ENCODE measurements around the gene RNU5B-1.
"Not testable (repeated sequence)": the region's sequence is repeated elsewhere in the genome, so short reads cannot be mapped to it uniquely, and the experiment has no call there.

RNU5B-1 gene

GRCh38 chr15:65337436-65338070 lies 33.1 kb downstream of the RNU5B-1 start:
- no peak for DNase-seq (ENCODE audit: low spot score in 2 of 2)
- Mint-ChIP-seq H3K27me3 (peaks cover 35% of the 10 kb centered on the region), H3K4me1 (peaks cover 29% of the 10 kb centered on the region), H3K36me3 (peaks cover 2% of the 10 kb centered on the region), H3K27ac (no peak overlapping the region), H3K9me3 (no peaks in the 10 kb centered on the region), H3K4me3 (peak overlapping the region; percentile 63)
- no peak for ATAC-seq (ENCODE audit: low read depth)

GRCh38 chr15:65338366-65338765 lies 33.9 kb downstream of the RNU5B-1 start:
- ATAC-seq (ENCODE audit: low read depth) (no peak), DNase-seq (ENCODE audit: low spot score in 2 of 2) (no peak)
- peaks cover 36% of the 10 kb centered on the region for H3K27me3 Mint-ChIP-seq
- no peaks in the 10 kb centered on the region for H3K9me3 Mint-ChIP-seq
- H3K27ac Mint-ChIP-seq: no peak overlapping the region
- H3K4me3 Mint-ChIP-seq: no peak overlapping the region
- H3K4me1 Mint-ChIP-seq: peaks cover 29% of the 10 kb centered on the region
- peaks cover 2% of the 10 kb centered on the region for H3K36me3 Mint-ChIP-seq

DNA sequence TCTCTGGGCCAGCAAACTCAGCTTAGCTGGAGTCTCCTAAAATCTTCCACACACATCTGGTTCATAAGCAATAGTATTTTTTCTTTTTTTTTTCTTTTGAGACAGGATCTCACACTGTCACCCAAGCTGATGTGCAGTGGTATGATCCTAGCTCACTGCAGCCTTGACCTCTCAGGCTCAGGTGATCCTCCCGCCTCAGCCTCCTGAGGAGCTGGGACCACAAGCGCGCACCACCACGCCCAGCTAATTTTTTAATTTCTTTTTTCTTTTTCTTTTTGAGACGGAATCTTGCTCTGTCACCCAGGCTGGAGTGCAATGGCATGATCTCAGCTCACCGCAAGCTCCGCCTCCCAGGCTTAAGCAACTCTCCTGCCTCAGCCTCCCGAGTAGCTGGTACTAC lies 34.3 kb downstream of the RNU5B-1 start:
- H3K4me1 Mint-ChIP-seq: peaks cover 29% of the 10 kb centered on the region
- no peaks in the 10 kb centered on the region for H3K9me3 Mint-ChIP-seq
- peaks cover 2% of the 10 kb centered on the region for H3K36me3 Mint-ChIP-seq
- ATAC-seq (ENCODE audit: low read depth): no peak
- no peak overlapping the region for H3K4me3 Mint-ChIP-seq
- no peak overlapping the region for H3K27ac Mint-ChIP-seq
- DNase-seq (ENCODE audit: low spot score in 2 of 2): no peak
- H3K27me3 Mint-ChIP-seq: peaks cover 37% of the 10 kb centered on the region

DNA sequence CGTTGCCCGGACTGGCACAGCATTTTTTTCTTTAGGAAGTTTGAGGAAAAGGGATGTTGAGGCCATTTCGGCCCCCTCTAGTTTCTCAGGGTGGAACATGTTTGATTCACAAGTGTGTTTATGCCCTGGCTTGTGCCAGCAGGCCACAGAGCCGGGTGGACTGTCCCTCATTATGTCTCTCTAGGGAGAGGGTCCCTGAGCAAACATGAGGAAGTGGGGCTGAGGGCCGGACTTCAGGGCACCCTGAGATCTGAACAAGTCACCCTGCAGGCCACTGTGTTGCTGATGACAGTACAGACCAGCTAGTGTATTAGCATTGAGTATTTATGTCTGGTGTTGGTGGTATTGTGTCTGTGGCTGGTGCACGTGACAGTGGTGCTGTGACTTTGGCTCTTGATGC lies 34.9 kb downstream of the RNU5B-1 start:
- no peaks in the 10 kb centered on the region for H3K9me3 Mint-ChIP-seq
- no peak overlapping the region for H3K4me3 Mint-ChIP-seq
- peaks cover 2% of the 10 kb centered on the region for H3K36me3 Mint-ChIP-seq
- H3K27ac Mint-ChIP-seq: no peak overlapping the region
- ATAC-seq (ENCODE audit: low read depth) (no peak), DNase-seq (ENCODE audit: low spot score in 2 of 2) (no peak)
- peaks cover 35% of the 10 kb centered on the region for H3K27me3 Mint-ChIP-seq
- H3K4me1 Mint-ChIP-seq: peaks cover 29% of the 10 kb centered on the region

- peaks cover 2% of the 10 kb centered on the region for H3K36me3 Mint-ChIP-seq
- no peaks in the 10 kb centered on the region for H3K9me3 Mint-ChIP-seq
- no peak overlapping the region for H3K27ac Mint-ChIP-seq
- H3K27me3 Mint-ChIP-seq: peaks cover 35% of the 10 kb centered on the region
- no peak overlapping the region for H3K4me3 Mint-ChIP-seq
- peaks cover 27% of the 10 kb centered on the region for H3K4me1 Mint-ChIP-seq
- ATAC-seq (ENCODE audit: low read depth) (no peak), DNase-seq (ENCODE audit: low spot score in 2 of 2) (no peak)
Measured at GRCh38 chr15:65339920-65340319, 35.4 kb downstream of the RNU5B-1 start.

DNA sequence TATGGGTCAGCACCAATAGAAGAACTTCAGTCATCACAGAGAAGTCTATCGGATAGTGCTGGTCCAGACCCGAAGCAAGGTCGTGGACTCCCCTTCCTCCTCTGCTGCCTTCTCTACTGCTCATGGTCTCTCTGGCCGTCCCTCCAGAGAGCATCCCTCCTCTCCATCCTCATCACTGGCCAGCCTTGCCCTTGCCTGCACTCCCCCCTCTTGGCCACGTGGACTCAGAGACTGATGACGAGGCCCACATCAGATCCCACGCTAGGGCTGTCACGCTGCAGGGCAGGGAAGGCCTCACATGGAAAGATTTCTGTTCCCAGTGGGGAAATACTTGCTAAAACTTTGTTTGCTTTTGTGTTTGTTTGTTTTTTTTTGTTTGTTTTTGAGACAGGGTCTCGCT lies 38.0 kb downstream of the RNU5B-1 start:
- DNase-seq (ENCODE audit: low spot score in 2 of 2) (no peak), ATAC-seq (ENCODE audit: low read depth) (no peak)
- H3K27ac Mint-ChIP-seq: no peak overlapping the region
- H3K27me3 Mint-ChIP-seq: peaks cover 38% of the 10 kb centered on the region
- H3K4me1 Mint-ChIP-seq: peaks cover 15% of the 10 kb centered on the region
- H3K36me3 Mint-ChIP-seq: peaks cover 2% of the 10 kb centered on the region
- H3K9me3 Mint-ChIP-seq: no peaks in the 10 kb centered on the region
- no peak overlapping the region for H3K4me3 Mint-ChIP-seq

DNA sequence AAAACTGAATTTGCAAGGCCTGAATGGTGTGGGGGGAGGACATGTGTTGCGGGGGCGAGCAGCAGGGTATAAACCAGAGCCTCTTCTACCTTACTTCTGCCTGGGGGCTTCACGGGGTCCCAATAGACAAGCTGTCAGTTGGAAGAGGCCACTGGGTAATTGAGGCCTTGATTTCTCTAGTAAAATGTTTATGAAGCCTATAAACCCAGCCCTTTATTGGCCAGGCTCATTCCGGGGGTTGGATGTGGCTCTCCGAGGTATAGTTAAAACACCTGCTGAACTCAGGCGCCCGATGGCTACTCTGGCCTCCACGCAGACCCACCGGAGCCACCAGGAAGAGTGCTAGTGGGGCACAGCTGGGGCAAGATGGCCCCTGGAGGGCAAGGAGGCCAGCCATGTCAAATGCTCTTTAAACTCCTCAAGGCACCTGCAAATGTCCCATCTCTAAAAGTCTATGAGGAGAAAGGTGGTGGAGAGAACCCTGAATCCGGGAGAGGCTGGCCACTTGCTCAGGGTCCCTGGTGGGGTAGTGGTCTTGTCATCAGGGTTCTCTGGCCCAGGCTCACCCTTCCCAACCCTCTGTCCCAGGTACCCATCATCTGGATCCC lies 39.0 kb downstream of the RNU5B-1 start:
- DNase-seq (ENCODE audit: low spot score in 2 of 2): no peak
- H3K4me3 Mint-ChIP-seq: no peak overlapping the region
- no peaks in the 10 kb centered on the region for H3K9me3 Mint-ChIP-seq
- ATAC-seq (ENCODE audit: low read depth): no peak
- no peak overlapping the region for H3K27ac Mint-ChIP-seq
- peaks cover 2% of the 10 kb centered on the region for H3K36me3 Mint-ChIP-seq
- peaks cover 39% of the 10 kb centered on the region for H3K27me3 Mint-ChIP-seq
- peaks cover 11% of the 10 kb centered on the region for H3K4me1 Mint-ChIP-seq

- no peak overlapping the region for H3K27ac Mint-ChIP-seq
- H3K4me3 Mint-ChIP-seq: no peak overlapping the region
- H3K4me1 Mint-ChIP-seq: peaks cover 8% of the 10 kb centered on the region
- DNase-seq (ENCODE audit: low spot score in 2 of 2): no peak
- ATAC-seq (ENCODE audit: low read depth): no peak
- no peaks in the 10 kb centered on the region for H3K9me3 Mint-ChIP-seq
- H3K27me3 Mint-ChIP-seq: peaks cover 39% of the 10 kb centered on the region
- peaks cover 2% of the 10 kb centered on the region for H3K36me3 Mint-ChIP-seq
Measured at GRCh38 chr15:65344214-65344913, 39.9 kb downstream of the RNU5B-1 start.

- Mint-ChIP-seq H3K36me3 (peaks cover 2% of the 10 kb centered on the region), H3K27me3 (peaks cover 36% of the 10 kb centered on the region)
Measured at GRCh38 chr15:65344914-65345275, 40.4 kb downstream of the RNU5B-1 start.

GRCh38 chr15:65346856-65347598 lies 42.5 kb downstream of the RNU5B-1 start:
- Mint-ChIP-seq H3K27me3 (peaks cover 27% of the 10 kb centered on the region), H3K4me1 (peaks cover 2% of the 10 kb centered on the region), H3K27ac (no peak overlapping the region), H3K4me3 (no peak overlapping the region), H3K36me3 (no peaks in the 10 kb centered on the region), H3K9me3 (no peaks in the 10 kb centered on the region)
- DNase-seq (ENCODE audit: low spot score in 2 of 2) (no peak), ATAC-seq (ENCODE audit: low read depth) (no peak)

More at GRCh38 chr15:65344914-65345275, 40.4 kb downstream of the RNU5B-1 start:
- no peak overlapping the region for H3K4me3 Mint-ChIP-seq
- DNase-seq (ENCODE audit: low spot score in 2 of 2) (no peak), ATAC-seq (ENCODE audit: low read depth) (no peak)
- peaks cover 4% of the 10 kb centered on the region for H3K4me1 Mint-ChIP-seq
- no peaks in the 10 kb centered on the region for H3K9me3 Mint-ChIP-seq
- no peak overlapping the region for H3K27ac Mint-ChIP-seq

- H3K4me1 Mint-ChIP-seq; ATAC-seq (ENCODE audit: low read depth); H3K4me3 Mint-ChIP-seq; H3K9me3 Mint-ChIP-seq; H3K36me3 Mint-ChIP-seq; DNase-seq (ENCODE audit: low spot score in 2 of 2); H3K27ac Mint-ChIP-seq: not testable (repeated sequence)
- H3K27me3 Mint-ChIP-seq: peaks cover 24% of the 10 kb centered on the region
Measured at GRCh38 chr15:65347756-65348155, 43.3 kb downstream of the RNU5B-1 start.

DNA sequence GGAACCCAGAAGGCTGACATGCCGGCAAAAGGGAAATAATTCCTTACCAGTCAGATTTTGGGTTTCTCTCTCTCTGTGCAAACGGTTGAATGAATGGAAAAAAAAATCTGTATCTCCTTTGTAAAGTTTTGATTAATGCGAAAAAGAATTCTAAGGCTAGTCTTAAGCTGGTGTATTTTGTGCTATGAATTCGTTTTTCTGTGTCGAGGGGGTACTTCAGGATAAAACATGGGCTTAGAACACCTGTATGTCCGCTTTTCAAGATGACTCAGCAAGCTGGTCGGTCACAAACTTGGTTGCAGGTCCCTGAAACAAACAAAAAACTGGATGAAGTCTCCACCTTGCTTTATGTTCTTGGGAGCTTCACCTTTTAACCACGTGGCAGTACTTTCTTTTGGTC lies 44.9 kb downstream of the RNU5B-1 start:
- H3K9me3 Mint-ChIP-seq: peaks cover 1% of the 10 kb centered on the region
- peaks cover 2% of the 10 kb centered on the region for H3K36me3 Mint-ChIP-seq
- peaks cover 2% of the 10 kb centered on the region for H3K4me1 Mint-ChIP-seq
- no peak overlapping the region for H3K27ac Mint-ChIP-seq
- H3K27me3 Mint-ChIP-seq: peaks cover 24% of the 10 kb centered on the region
- DNase-seq (ENCODE audit: low spot score in 2 of 2) (no peak), ATAC-seq (ENCODE audit: low read depth) (no peak)
- no peak overlapping the region for H3K4me3 Mint-ChIP-seq

- H3K4me3 Mint-ChIP-seq; H3K36me3 Mint-ChIP-seq; H3K4me1 Mint-ChIP-seq; H3K27ac Mint-ChIP-seq; DNase-seq (ENCODE audit: low spot score in 2 of 2); ATAC-seq (ENCODE audit: low read depth); H3K9me3 Mint-ChIP-seq: not testable (repeated sequence)
- H3K27me3 Mint-ChIP-seq: peaks cover 25% of the 10 kb centered on the region
Measured at GRCh38 chr15:65351972-65352371, 47.5 kb downstream of the RNU5B-1 start.

All from memory B cell (primary cell).